H9 (cell line): ENCODE data around the gene RFTN2. TPM values are rescaled to one million over a fixed set of nuclear protein-coding genes. Genes with fewer than 3 reads are reported as not detected.
A peak's percentile ranks its signal among the peaks of the same experiment; 100 is the strongest.

ENCODE experiments used
- DNase-seq: peaks from one replicate; pipeline ENCODE4 v3.0.0-alpha.2; 2017
- H2AFZ ChIP-seq: one replicate; pipeline ENCODE4 v1.6.1; 2013; ENCODE audit warnings: mild to moderate bottlenecking, low read length, control low read depth, moderate library complexity
- H2AK5ac ChIP-seq: 2 replicates; pipeline ENCODE4 v1.6.1; 2013; ENCODE audit warnings: low read length, control low read depth, mixed read lengths; ENCODE audit not compliant: insufficient read length
- H2BK120ac ChIP-seq: one replicate; pipeline ENCODE4 v1.6.1; 2013; ENCODE audit warnings: low read depth, mild to moderate bottlenecking, low read length, control low read depth, inconsistent platforms; ENCODE audit not compliant: poor library complexity, severe bottlenecking
- H2BK12ac ChIP-seq: 2 replicates; pipeline ENCODE4 v1.6.1; 2013; ENCODE audit warnings: low read length, control low read depth, mixed read lengths, low read depth; ENCODE audit not compliant: insufficient read length
- H2BK15ac ChIP-seq: 2 replicates; pipeline ENCODE4 v1.6.1; 2013; ENCODE audit warnings: low read depth, low read length, control low read depth
- H2BK20ac ChIP-seq: one replicate; pipeline ENCODE4 v1.6.1; 2013; ENCODE audit warnings: low read depth, mild to moderate bottlenecking, low read length, control low read depth, inconsistent platforms; ENCODE audit not compliant: poor library complexity, severe bottlenecking
- H2BK5ac ChIP-seq: 2 replicates; pipeline ENCODE4 v1.6.1; 2013; ENCODE audit warnings: low read length, control low read depth, mixed read lengths; ENCODE audit not compliant: insufficient read length
- H3K14ac ChIP-seq: 2 replicates; pipeline ENCODE4 v1.6.1; 2013; ENCODE audit warnings: low read length, control low read depth; ENCODE audit not compliant: insufficient read depth
- H3K18ac ChIP-seq: 2 replicates; pipeline ENCODE4 v1.6.1; 2013; ENCODE audit warnings: low read depth, mild to moderate bottlenecking, mixed read lengths, low read length, control low read depth; ENCODE audit not compliant: insufficient read length
- H3K23ac ChIP-seq: 2 replicates; pipeline ENCODE4 v1.6.1; 2013; ENCODE audit warnings: low read length, control low read depth, mixed read lengths, low read depth; ENCODE audit not compliant: insufficient read length
- H3K23me2 ChIP-seq: 2 replicates; pipeline ENCODE4 v1.6.1; 2013; ENCODE audit warnings: low read depth, mild to moderate bottlenecking, mixed read lengths, low read length, control low read depth; ENCODE audit not compliant: insufficient read length, poor library complexity, severe bottlenecking
- H3K27ac ChIP-seq: 2 replicates; pipeline ENCODE4 v1.5.1; 2013; ENCODE audit warnings: low read length, control low read depth, mixed read lengths, low read depth; ENCODE audit not compliant: insufficient read length
- H3K27me3 ChIP-seq: 2 replicates; pipeline ENCODE4 v1.6.1; 2013; ENCODE audit warnings: low read length, control low read depth, inconsistent platforms; ENCODE audit not compliant: insufficient read depth
- H3K4ac ChIP-seq: 2 replicates; pipeline ENCODE4 v1.6.1; 2013; ENCODE audit warnings: low read depth, mild to moderate bottlenecking, control low read depth, inconsistent platforms, low read length, moderate library complexity
- H3K4me1 ChIP-seq: 2 replicates; pipeline ENCODE4 v1.6.1; 2013; ENCODE audit warnings: low read length, control low read depth, inconsistent platforms; ENCODE audit not compliant: insufficient read depth
- H3K4me2 ChIP-seq: 2 replicates; pipeline ENCODE4 v1.6.1; 2013; ENCODE audit warnings: low read length, control low read depth, mixed read lengths; ENCODE audit not compliant: insufficient read length, insufficient read depth
- H3K56ac ChIP-seq: 2 replicates; pipeline ENCODE4 v1.6.1; 2013; ENCODE audit warnings: low read depth, mild to moderate bottlenecking, mixed read lengths, low read length, control low read depth; ENCODE audit not compliant: insufficient read length
- H3K79me1 ChIP-seq: 2 replicates; pipeline ENCODE4 v1.6.1; 2013; ENCODE audit warnings: low read depth, mild to moderate bottlenecking, moderate library complexity, low read length, control low read depth, inconsistent platforms; ENCODE audit not compliant: insufficient read depth, poor library complexity, severe bottlenecking
- H3K79me2 ChIP-seq: 2 replicates; pipeline ENCODE4 v1.6.1; 2013; ENCODE audit warnings: low read length, control low read depth, inconsistent platforms; ENCODE audit not compliant: insufficient read depth
- H3K9ac ChIP-seq: 2 replicates; pipeline ENCODE4 v1.6.1; 2013; ENCODE audit warnings: low read length, control low read depth, mixed read lengths; ENCODE audit not compliant: insufficient read length; ENCODE audit errors: extremely low read depth
- H3K9me3 ChIP-seq: one replicate; pipeline ENCODE4 v1.6.1; 2013; ENCODE audit warnings: low read depth, low read length, inconsistent platforms; ENCODE audit not compliant: control insufficient read depth
- H3T11ph ChIP-seq: one replicate; pipeline ENCODE4 v1.6.1; 2013; ENCODE audit warnings: mild to moderate bottlenecking, low read length, control low read depth, inconsistent platforms
- H4K20me1 ChIP-seq: one replicate; pipeline ENCODE4 v1.6.1; 2013; ENCODE audit not compliant: control insufficient read depth, insufficient read length, insufficient read depth
- H4K5ac ChIP-seq: 2 replicates; pipeline ENCODE4 v1.6.1; 2013; ENCODE audit warnings: low read depth, mild to moderate bottlenecking, mixed read lengths, low read length, control low read depth; ENCODE audit not compliant: insufficient read length
- H4K8ac ChIP-seq: replicated peaks from 2 replicates; pipeline ENCODE4 v1.6.1; 2013; ENCODE audit warnings: low read length, control low read depth, mixed read lengths, low read depth; ENCODE audit not compliant: insufficient read length
- H4K91ac ChIP-seq: 2 replicates; pipeline ENCODE4 v1.6.1; 2013; ENCODE audit warnings: low read depth, mild to moderate bottlenecking, moderate library complexity, mixed read lengths, low read length, control low read depth; ENCODE audit not compliant: insufficient read length
- H3K27ac Mint-ChIP-seq, 3 experiments: 2 replicates in 2 of 3; 3 replicates in 1 of 3; pipeline ENCODE4 v1.8.0; 2020 to 2021; ENCODE audit warnings: mixed read lengths in 3 of 3, mild to moderate bottlenecking in 1 of 3, moderate library complexity in 1 of 3
- H3K27me3 Mint-ChIP-seq: 2 replicates; pipeline ENCODE4 v1.8.0; 2021; ENCODE audit warnings: low read depth, mild to moderate bottlenecking, moderate library complexity, mixed read lengths
- H3K36me3 Mint-ChIP-seq, 3 experiments: 2 replicates in 2 of 3; 3 replicates in 1 of 3; pipeline ENCODE4 v1.8.0; 2020 to 2021; ENCODE audit warnings: low read depth in 3 of 3, mixed read lengths in 3 of 3; ENCODE audit not compliant: insufficient read depth in 1 of 3
- H3K4me1 Mint-ChIP-seq, 2 experiments: 2 replicates each; pipeline ENCODE4 v1.8.0; 2020; ENCODE audit warnings: mixed read lengths in 2 of 2
- H3K4me3 Mint-ChIP-seq, 2 experiments: 2 replicates in 1 of 2; 3 replicates in 1 of 2; pipeline ENCODE4 v1.8.0; 2020 to 2021; ENCODE audit warnings: mild to moderate bottlenecking in 2 of 2, mixed read lengths in 2 of 2, moderate library complexity in 1 of 2
- H3K9me3 Mint-ChIP-seq, 2 experiments: 2 replicates in 1 of 2; 3 replicates in 1 of 2; pipeline ENCODE4 v1.8.0; 2020; ENCODE audit warnings: mild to moderate bottlenecking in 2 of 2, mixed read lengths in 2 of 2, moderate library complexity in 1 of 2
- WGBS: extraction: QIAGEN DNeasy Blood & Tissue Kit; methylation state at CpG from one replicate; pipeline ENCODE4 v1.1.7; 2013; ENCODE audit warnings: missing lambda C conversion rate, low lambda C conversion rate, mixed read lengths; ENCODE audit not compliant: insufficient read length; ENCODE audit errors: extremely low coverage; 5-methylcytosine and 5-hydroxymethylcytosine counted together
- total RNA-seq: library from RNA; stranded (reverse); gene quantifications from 2 replicates; pipeline ENCODE4 v1.2.1, GENCODE V29; 2021
- TF ChIP-seq, protein P1 (sequence below): fragments of 200-600 bp; sonication (generic); conservative IDR thresholded peaks from 3 replicates; pipeline ENCODE4 v1.8.0; 2021; ENCODE audit warnings: antibody characterized with exemption, mild to moderate bottlenecking

The RFTN2 gene
- total RNA-seq, 1 experiment from 2014 or later, result 0.28 TPM

DNA sequence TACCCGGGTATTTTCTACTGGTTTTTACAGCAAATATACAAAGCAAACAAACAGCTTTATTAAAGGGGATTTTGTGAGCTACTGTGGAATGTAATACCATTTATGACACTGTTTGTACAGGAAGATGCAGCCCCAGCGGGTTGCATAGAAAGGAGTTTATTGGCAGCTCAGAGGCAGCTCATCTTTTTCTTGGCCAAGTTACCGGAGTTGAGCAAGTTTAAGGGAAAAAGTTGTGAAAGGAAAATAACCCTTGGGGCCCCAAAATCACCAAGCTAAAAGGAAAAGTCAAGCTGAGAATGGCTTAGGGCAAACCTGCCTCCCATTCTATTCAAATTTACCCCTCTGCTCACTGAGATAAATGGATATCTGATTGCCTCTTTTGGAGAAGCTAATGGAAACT lies 98.8 kb downstream of the RFTN2 start:
- Histone ChIP-seq H4K8ac (no peak overlapping the region), H2BK5ac (no peak overlapping the region), H2BK12ac (no peak overlapping the region), H3K23ac (no peak overlapping the region), H3K18ac (no peak overlapping the region), H3K4ac (no peak overlapping the region), H2BK15ac (no peak overlapping the region), H3K4me2 (no peak overlapping the region), H2BK20ac (no peak overlapping the region), H3K9me3 (peaks cover 24% of the 10 kb centered on the region), H3K23me2 (no peaks in the 10 kb centered on the region), H3K9ac (no peak overlapping the region), H3T11ph (no peak overlapping the region), H3K4me1 (peaks cover 15% of the 10 kb centered on the region; the same call in 1 of the 2 replicates), H4K5ac (no peak overlapping the region), H3K79me2 (no peaks in the 10 kb centered on the region; the same call in 1 of the 2 replicates), H4K91ac (no peak overlapping the region), H3K56ac (no peak overlapping the region), H3K14ac (no peak overlapping the region), H2AK5ac (no peak overlapping the region), H3K27ac (no peak overlapping the region), H4K20me1 (no peaks in the 10 kb centered on the region), H2BK120ac (no peak overlapping the region), H2AFZ (no peak overlapping the region), H3K79me1 (no peaks in the 10 kb centered on the region), H3K27me3 (no peaks in the 10 kb centered on the region)
- H3K4me3 Mint-ChIP-seq, result no peak overlapping the region
- no peak for DNase-seq
- H3K27ac Mint-ChIP-seq, result peak overlapping the region in 2 of 3 experiments; percentile 8 to 18; a peak in 4 of 7 replicates
- TF ChIP-seq, protein P1, sequence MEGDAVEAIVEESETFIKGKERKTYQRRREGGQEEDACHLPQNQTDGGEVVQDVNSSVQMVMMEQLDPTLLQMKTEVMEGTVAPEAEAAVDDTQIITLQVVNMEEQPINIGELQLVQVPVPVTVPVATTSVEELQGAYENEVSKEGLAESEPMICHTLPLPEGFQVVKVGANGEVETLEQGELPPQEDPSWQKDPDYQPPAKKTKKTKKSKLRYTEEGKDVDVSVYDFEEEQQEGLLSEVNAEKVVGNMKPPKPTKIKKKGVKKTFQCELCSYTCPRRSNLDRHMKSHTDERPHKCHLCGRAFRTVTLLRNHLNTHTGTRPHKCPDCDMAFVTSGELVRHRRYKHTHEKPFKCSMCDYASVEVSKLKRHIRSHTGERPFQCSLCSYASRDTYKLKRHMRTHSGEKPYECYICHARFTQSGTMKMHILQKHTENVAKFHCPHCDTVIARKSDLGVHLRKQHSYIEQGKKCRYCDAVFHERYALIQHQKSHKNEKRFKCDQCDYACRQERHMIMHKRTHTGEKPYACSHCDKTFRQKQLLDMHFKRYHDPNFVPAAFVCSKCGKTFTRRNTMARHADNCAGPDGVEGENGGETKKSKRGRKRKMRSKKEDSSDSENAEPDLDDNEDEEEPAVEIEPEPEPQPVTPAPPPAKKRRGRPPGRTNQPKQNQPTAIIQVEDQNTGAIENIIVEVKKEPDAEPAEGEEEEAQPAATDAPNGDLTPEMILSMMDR, result no peak
- peaks cover 13 to 18% of the 10 kb centered on the region in 2 experiments for H3K4me1 Mint-ChIP-seq
- peaks cover 36 to 39% (median 37%) of the 10 kb centered on the region in 3 experiments for H3K36me3 Mint-ChIP-seq
- peaks cover 27 to 36% of the 10 kb centered on the region in 2 experiments for H3K9me3 Mint-ChIP-seq
- no CpG with 5 or more reads among the region's 3 CpGs for WGBS
- no peaks in the 10 kb centered on the region for H3K27me3 Mint-ChIP-seq
